Large intestine (tissue), 3 donors: Measurements from ENCODE around the gene PPP1R14D. TPM values are rescaled to one million over a fixed set of nuclear protein-coding genes. Genes with fewer than 3 reads are reported as not detected.
"Not testable (repeated sequence)": the region's sequence is repeated elsewhere in the genome, so short reads cannot be mapped to it uniquely, and the experiment has no call there.

Experiments
- DNase-seq, 2 donors: peaks; one replicate each; pipeline versions ENCODE4 v3.0.0 to v3.0.0-alpha.2; 2013
- H3K27ac ChIP-seq: one replicate; pipeline ENCODE4 v1.5.1; 2013; ENCODE audit warnings: low read length
- H3K27me3 ChIP-seq: 2 replicates; pipeline ENCODE4 v1.6.1; 2013; ENCODE audit warnings: low read length; ENCODE audit not compliant: control insufficient read depth, insufficient read depth
- H3K36me3 ChIP-seq: 2 replicates; pipeline ENCODE4 v1.6.1; 2013; ENCODE audit warnings: low read length; ENCODE audit not compliant: control insufficient read depth, insufficient read depth
- H3K4me1 ChIP-seq: one replicate; pipeline ENCODE4 v1.6.1; 2013; ENCODE audit warnings: low read length; ENCODE audit not compliant: control insufficient read depth, insufficient read depth
- H3K4me3 ChIP-seq: one replicate; pipeline ENCODE4 v1.5.1; 2013; ENCODE audit warnings: low read length
- H3K9me3 ChIP-seq: one replicate; pipeline ENCODE4 v1.6.1; 2013; ENCODE audit warnings: mild to moderate bottlenecking, low read depth, low read length, moderate library complexity; ENCODE audit not compliant: control insufficient read depth
- WGBS: methylation state at CpG from one replicate; pipeline ENCODE4 v1.1.5; 2013; ENCODE audit warnings: low lambda C conversion rate; ENCODE audit not compliant: insufficient coverage; 5-methylcytosine and 5-hydroxymethylcytosine counted together
- polyA plus RNA-seq: library from polyadenylated mRNA; unstranded; fragments of 120-200 nt; gene quantifications from one replicate; pipeline ENCODE4 v1.2.1, GENCODE V29; 2013

The PPP1R14D gene
- polyA plus RNA-seq, 1 donor: 14.0 TPM

GRCh38 chr15:40867199-40867598 lies 38.7 kb upstream of the PPP1R14D start:
- Histone ChIP-seq H3K27ac (no peak overlapping the region), H3K9me3 (no peaks in the 10 kb centered on the region), H3K27me3 (no peaks in the 10 kb centered on the region), H3K36me3 (no peaks in the 10 kb centered on the region), H3K4me1 (peaks cover 10% of the 10 kb centered on the region), H3K4me3 (no peak overlapping the region)
- 100% methylated on average over 1 of the region's 4 CpGs for WGBS
- DNase-seq: no peak

GRCh38 chr15:40863660-40864270 lies 35.3 kb upstream of the PPP1R14D start:
- WGBS: no CpG with 5 or more reads among the region's 4 CpGs
- no peak for DNase-seq
- peaks cover 1% of the 10 kb centered on the region for H3K36me3 ChIP-seq
- H3K27me3 ChIP-seq: no peaks in the 10 kb centered on the region
- H3K4me3 ChIP-seq: no peak overlapping the region
- no peaks in the 10 kb centered on the region for H3K9me3 ChIP-seq
- H3K4me1 ChIP-seq: peaks cover 20% of the 10 kb centered on the region
- H3K27ac ChIP-seq: no peak overlapping the region

GRCh38 chr15:40861147-40861546 lies 32.6 kb upstream of the PPP1R14D start:
- peaks cover 32% of the 10 kb centered on the region for H3K4me1 ChIP-seq
- H3K27ac ChIP-seq, H3K27me3 ChIP-seq, H3K9me3 ChIP-seq, DNase-seq, H3K4me3 ChIP-seq: not testable (repeated sequence)
- no CpG with 5 or more reads among the region's 4 CpGs for WGBS
- H3K36me3 ChIP-seq: peaks cover 16% of the 10 kb centered on the region

GRCh38 chr15:40859206-40859851 lies 30.8 kb upstream of the PPP1R14D start:
- Histone ChIP-seq H3K4me1 (peaks cover 32% of the 10 kb centered on the region), H3K27me3 (no peaks in the 10 kb centered on the region), H3K4me3 (no peak overlapping the region), H3K9me3 (no peaks in the 10 kb centered on the region), H3K36me3 (peaks cover 35% of the 10 kb centered on the region), H3K27ac (peak overlapping the region; percentile 67)
- WGBS: no CpG with 5 or more reads among the region's 18 CpGs
- peak; percentile 85 to 89 for DNase-seq

GRCh38 chr15:40858706-40859105 lies 30.2 kb upstream of the PPP1R14D start:
- Histone ChIP-seq H3K4me3 (no peak overlapping the region), H3K27me3 (no peaks in the 10 kb centered on the region), H3K4me1 (peaks cover 29% of the 10 kb centered on the region), H3K36me3 (peaks cover 41% of the 10 kb centered on the region), H3K9me3 (no peaks in the 10 kb centered on the region), H3K27ac (peak overlapping the region; percentile 67)
- DNase-seq: no peak
- no CpG with 5 or more reads among the region's 10 CpGs for WGBS

DNA sequence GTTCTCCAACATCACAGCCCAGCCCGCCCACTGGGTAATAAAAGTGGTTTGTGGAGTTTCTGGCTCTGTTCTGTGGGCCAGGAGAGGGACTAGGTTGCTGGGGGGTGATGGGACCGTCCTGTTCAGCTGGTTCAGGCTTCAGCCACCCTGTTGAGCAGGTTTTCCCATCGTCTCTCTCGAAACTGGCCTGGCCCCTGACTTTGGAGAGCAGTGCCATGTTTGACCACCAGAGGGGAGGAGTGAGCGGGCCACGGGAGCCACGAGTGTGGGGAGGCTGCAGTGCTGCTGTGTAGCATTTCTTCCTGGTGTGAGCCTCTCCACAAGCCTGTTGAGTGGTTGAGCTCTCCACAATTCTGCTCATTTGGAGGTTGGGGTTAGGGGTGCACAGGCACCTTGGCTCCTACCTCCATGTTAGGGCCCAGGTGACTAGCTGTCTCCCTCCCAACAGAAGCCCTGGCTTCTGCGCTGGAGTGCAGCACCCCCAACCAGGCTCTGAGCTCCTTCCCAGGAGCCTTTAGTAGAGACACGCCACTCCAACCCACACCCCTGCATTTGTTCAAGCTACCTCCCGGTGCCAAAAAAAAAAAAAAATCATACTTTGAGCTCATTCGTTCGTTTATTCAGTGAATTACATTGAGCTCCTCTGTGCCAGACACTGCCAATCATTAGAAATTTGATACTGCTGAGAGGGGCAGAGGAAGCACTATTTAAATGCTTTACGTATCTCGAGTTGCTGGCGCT lies 29.3 kb upstream of the PPP1R14D start:
- WGBS: no CpG with 5 or more reads among the region's 15 CpGs
- peak; percentile 79 to 88 for DNase-seq
- H3K27ac ChIP-seq: peak overlapping the region; percentile 67
- H3K4me1 ChIP-seq: peaks cover 31% of the 10 kb centered on the region
- no peaks in the 10 kb centered on the region for H3K27me3 ChIP-seq
- H3K4me3 ChIP-seq: no peak overlapping the region
- peaks cover 50% of the 10 kb centered on the region for H3K36me3 ChIP-seq
- H3K9me3 ChIP-seq: no peaks in the 10 kb centered on the region

DNA sequence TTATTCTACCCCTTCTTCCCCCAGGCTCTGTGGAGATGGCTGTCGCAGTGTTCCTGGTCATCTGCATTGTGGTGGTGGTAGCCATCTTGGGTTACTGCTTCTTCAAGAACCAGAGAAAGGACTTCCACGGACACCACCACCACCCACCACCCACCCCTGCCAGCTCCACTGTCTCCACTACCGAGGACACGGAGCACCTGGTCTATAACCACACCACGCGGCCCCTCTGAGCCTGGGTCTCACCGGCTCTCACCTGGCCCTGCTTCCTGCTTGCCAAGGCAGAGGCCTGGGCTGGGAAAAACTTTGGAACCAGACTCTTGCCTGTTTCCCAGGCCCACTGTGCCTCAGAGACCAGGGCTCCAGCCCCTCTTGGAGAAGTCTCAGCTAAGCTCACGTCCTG lies 28.2 kb upstream of the PPP1R14D start:
- Histone ChIP-seq H3K4me3 (no peak overlapping the region), H3K4me1 (peaks cover 35% of the 10 kb centered on the region), H3K9me3 (no peaks in the 10 kb centered on the region), H3K27me3 (no peaks in the 10 kb centered on the region), H3K36me3 (peaks cover 55% of the 10 kb centered on the region), H3K27ac (peak overlapping the region; percentile 67)
- WGBS: no CpG with 5 or more reads among the region's 8 CpGs
- no peak for DNase-seq

DNA sequence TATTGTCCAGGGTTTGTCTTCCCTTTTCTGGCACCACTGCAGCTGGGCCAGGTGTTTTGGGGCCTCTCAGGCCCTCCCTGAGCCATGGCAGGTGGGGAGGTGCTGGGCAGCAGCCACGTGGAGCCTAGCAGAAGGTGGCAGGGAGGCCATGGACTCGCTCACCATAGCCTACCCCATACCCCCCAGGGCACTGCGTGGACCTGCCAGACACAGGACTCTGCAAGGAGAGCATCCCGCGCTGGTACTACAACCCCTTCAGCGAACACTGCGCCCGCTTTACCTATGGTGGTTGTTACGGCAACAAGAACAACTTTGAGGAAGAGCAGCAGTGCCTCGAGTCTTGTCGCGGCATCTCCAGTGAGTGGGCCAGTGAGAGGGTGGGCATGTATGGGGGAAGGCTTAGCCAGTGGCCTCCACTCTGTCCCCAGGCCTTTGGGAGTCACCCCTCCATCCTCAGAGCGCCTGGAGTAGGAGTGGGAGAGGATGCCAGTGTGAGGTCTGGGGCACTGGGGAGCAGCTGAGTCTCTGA lies 27.3 kb upstream of the PPP1R14D start:
- no peak for DNase-seq

DNA sequence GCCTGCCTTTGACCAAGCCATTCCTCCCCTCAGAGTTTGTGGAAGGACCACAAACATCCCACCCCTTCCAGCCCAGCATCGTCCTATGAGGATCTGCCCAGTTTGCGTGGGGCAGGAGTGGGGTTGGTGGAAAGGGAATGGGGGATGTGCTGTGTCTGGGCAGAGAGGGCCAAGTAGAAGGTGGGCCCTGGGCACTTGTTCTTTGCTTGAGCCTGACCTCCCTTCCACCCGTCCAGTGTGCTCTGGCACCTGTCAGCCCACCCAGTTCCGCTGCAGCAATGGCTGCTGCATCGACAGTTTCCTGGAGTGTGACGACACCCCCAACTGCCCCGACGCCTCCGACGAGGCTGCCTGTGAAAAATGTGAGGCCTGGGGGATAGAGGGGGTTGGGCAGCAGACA lies 25.7 kb upstream of the PPP1R14D start:
- Histone ChIP-seq H3K36me3 (peaks cover 66% of the 10 kb centered on the region), H3K27ac (no peak overlapping the region), H3K27me3 (no peaks in the 10 kb centered on the region), H3K4me3 (no peak overlapping the region), H3K9me3 (no peaks in the 10 kb centered on the region), H3K4me1 (peaks cover 41% of the 10 kb centered on the region)
- no CpG with 5 or more reads among the region's 10 CpGs for WGBS
- no peak for DNase-seq

More for the DNA sequence above, 27.3 kb upstream of the PPP1R14D start:
- Histone ChIP-seq H3K27ac (no peak overlapping the region), H3K4me1 (peaks cover 41% of the 10 kb centered on the region), H3K36me3 (peaks cover 58% of the 10 kb centered on the region), H3K9me3 (no peaks in the 10 kb centered on the region), H3K27me3 (no peaks in the 10 kb centered on the region), H3K4me3 (no peak overlapping the region)
- WGBS: no CpG with 5 or more reads among the region's 13 CpGs

DNA sequence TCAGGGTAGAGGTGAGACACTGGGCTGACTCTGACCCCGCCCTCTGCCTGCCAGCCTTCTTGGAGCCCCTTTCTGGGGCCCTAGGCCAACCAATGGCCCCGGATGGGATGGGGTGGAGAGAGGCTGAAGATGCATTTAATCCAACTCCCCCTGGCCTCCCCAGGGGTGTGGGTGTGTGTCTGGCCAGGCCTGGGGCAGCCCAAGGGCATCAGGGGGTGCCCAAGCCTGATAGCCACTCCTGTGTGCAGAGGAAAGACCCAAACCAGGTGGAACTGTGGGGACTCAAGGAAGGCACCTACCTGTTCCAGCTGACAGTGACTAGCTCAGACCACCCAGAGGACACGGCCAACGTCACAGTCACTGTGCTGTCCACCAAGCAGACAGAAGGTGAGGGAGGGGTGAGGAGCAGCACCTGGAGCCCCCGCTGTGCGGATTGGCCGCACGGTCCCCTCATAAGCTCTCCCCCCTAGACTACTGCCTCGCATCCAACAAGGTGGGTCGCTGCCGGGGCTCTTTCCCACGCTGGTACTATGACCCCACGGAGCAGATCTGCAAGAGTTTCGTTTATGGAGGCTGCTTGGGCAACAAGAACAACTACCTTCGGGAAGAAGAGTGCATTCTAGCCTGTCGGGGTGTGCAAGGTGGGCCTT lies 24.9 kb upstream of the PPP1R14D start:
- no peaks in the 10 kb centered on the region for H3K27me3 ChIP-seq
- no peak overlapping the region for H3K4me3 ChIP-seq
- peaks cover 61% of the 10 kb centered on the region for H3K36me3 ChIP-seq
- peaks cover 42% of the 10 kb centered on the region for H3K4me1 ChIP-seq
- no peaks in the 10 kb centered on the region for H3K9me3 ChIP-seq
- peak overlapping the region; percentile 69 for H3K27ac ChIP-seq
- no CpG with 5 or more reads among the region's 16 CpGs for WGBS
- no peak for DNase-seq
